HG03060 (cell line): Measurements from ENCODE around the gene PLA2G5.
"Not testable (repeated sequence)": the region's sequence is repeated elsewhere in the genome, so short reads cannot be mapped to it uniquely, and the experiment has no call there.

Experiments
- ATAC-seq: cut with Tn5 transposase; IDR thresholded peaks from one replicate; pipeline ENCODE4 v1.9.1; 2021; ENCODE audit warnings: low read depth, moderate number of reproducible peaks; ENCODE audit not compliant: unreplicated experiment

PLA2G5 gene

DNA sequence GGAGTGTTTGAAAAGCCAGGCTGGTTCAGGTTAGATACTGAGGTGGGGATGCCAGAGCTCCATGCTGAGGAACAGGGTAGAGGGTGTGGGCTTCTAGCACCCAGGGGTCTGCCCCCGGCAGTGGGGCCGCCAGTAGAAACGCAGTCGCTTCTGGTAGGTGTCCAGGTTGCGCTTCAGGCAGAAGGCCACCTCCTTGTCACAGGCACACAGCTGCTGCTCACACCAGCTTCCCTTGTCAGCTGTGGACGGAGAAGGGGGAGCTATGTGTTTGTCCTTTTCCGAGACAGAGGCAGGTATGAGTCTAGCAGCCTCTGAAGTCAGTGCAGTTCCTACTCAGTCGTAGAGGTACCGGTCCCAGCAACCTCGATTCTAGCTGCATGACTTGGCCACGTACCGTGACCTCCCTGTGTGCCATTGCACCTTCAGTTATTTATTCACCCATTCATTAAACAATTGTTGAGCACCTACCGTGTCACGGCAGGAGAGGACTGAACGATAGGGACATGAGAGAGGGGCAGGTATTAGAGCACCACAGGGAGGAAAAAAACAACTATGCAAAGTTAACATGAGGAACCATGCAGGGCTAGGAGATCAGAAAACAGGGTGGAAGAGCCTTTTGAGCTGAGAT is 44.1 kb downstream of the PLA2G5 start:
- ATAC-seq: no peak

DNA sequence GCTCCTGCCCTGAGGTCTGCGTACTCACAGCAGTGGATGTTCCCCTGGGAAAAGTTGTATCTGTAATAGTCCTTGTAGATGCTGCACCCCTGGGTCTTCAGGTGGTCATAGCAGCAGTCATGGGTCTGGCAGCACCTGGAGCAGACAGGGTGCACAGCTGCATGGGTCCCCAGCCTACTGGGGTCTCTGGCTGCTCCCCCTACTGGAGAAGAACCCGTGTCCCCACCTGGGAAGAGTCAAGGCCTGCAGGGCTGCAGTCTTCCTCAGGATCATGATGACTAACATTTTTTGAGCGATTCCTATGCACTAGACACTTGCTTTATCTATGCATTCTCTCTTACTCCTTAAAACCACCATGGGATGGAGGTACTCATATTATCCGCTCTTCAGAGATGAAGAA is 45.5 kb downstream of the PLA2G5 start:
- ATAC-seq: no peak

- no peak for ATAC-seq
Observed at GRCh38 chr1:20115916-20116315, 45.9 kb downstream of the PLA2G5 start.

- ATAC-seq: no peak
Observed at GRCh38 chr1:20117236-20117635, 47.2 kb downstream of the PLA2G5 start.

- no peak for ATAC-seq
Observed at GRCh38 chr1:20119347-20119746, 49.4 kb downstream of the PLA2G5 start, which contains the start of gene PLA2G2D. Gene PLA2G2D, minus strand, starts transcription at chr1:20119536. Its CDS starts 38 bp downstream, at chr1:20119498.

GRCh38 chr1:20120796-20121195 is 50.8 kb downstream of the PLA2G5 start:
- no peak for ATAC-seq

DNA sequence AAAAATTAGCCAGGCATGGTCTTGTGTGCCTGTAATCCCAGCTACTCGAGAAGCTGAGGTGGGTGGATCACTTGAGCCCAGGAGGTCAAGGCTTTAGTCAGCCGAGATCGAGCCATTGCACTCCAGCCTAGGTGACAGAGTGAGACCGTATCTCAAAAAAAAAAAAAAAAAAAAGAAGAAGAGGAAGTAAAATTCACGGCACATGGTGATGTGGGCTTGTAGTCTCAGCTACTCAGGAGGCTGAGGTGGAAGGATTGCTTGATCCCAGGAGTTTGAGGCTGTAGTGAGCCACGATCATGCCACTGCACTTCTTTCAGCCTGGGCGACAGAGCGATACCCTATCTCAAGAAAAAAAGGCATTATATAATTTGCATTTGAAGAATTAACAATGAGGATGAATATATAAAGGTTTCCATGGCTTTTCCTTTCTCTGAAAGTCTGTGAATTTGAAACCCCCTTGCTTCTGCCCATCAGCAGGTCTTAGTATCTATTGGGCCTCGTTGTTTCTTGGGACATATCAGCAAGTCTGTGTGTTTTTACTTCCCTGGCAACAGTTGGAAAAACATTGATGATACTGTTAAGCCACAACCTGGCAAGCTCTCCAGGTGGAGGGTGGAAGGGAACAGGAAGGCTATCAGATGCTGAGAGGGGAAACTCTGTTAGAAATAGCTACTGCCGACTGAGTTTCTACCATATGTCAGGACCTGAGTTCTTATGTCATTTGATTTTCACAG is 53.9 kb downstream of the PLA2G5 start:
- ATAC-seq: no peak

DNA sequence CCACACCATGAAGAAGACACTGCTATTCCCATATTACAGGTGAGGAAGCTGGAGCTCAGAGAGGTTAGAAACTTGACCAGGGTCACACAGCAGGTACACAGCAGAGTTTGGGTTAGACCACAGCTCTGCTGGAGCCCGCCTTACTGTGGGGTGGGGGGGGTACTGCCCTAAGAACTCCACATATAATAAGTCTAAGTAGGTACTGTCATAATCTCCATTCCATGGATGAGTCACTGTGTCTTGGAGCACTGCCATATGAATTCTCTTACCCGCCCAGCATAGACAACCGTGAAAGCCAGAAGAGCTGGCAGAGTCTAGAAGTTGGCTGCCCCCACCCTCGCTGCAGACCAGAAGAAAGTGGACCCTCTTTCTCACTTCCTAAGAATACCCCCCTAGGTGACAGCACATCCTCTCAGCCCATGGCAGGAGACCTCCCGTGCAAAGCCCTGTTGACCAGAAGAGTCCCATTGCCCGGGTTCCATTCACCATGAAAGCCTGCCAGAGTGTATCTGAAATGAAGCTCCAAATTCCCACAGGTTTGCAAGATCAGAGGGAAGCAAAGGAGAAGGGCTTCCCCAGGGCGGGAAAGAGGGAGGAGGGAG is 54.6 kb downstream of the PLA2G5 start:
- ATAC-seq: no peak

- ATAC-seq: no peak
Observed at GRCh38 chr1:20125100-20125499, 55.1 kb downstream of the PLA2G5 start.

GRCh38 chr1:20126041-20126805 is 56.2 kb downstream of the PLA2G5 start:
- ATAC-seq: no peak

GRCh38 chr1:20126806-20127440 is 56.9 kb downstream of the PLA2G5 start:
- ATAC-seq: no peak

DNA sequence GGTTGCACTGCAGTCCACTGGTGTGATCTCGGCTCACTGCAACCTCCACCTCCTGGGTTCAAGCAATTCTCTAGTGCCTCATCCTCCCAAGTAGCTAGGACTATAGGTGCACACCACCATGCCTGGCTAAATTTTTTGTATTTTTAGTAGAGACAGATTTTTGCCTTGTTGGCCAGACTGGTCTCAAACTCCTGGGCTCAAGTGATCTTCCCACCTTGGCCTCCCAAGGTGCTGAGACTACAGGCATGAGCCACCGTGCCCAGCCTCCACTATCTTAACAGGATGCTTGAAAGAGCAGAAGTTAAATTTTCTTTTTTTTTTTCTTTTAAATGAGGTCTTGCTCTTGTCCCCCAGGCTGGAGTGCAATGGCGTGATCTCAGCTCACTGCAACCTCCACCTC is 60.5 kb downstream of the PLA2G5 start:
- not testable (repeated sequence) for ATAC-seq

- no peak for ATAC-seq
Observed at GRCh38 chr1:20134995-20135394, 65.0 kb downstream of the PLA2G5 start.

DNA sequence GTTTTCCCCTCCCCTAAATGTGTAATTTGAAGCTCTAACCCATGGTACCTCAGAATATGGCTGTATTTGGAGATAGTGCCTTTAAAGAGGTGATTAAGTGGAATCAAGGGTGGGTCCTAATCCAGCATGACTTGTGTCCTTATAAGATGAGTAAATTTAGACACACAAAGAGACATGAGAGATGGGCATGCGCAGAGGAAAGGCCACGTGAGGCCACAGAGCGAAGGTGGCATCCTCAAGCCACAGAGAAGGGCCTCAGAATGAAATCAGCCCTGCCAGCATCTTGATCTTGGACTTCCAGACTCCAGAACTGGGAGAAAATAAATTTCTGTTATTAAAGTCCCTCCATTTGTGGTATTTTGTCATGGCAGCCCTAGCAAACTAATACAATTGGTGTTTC is 66.3 kb downstream of the PLA2G5 start:
- ATAC-seq: no peak

DNA sequence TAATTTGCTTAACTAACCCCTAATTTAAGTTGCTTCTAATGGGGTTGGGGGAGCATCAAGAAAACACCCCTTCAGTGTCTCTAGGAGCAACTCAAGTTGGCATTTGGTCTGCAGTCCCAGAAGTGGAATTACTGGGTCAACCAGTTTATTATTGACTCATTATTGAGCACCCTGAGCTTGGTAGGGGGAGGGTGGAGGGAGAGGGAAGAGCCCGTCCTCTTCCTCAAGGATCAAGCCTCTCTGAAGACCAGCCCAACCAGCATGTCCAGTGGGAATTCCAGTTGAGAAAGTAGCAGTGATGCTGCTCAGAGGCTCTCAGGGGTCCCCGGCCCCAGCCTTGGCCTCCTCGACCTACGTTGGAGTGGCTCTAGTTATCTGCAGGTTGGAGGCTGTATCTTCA is 67.1 kb downstream of the PLA2G5 start:
- ATAC-seq: no peak

DNA sequence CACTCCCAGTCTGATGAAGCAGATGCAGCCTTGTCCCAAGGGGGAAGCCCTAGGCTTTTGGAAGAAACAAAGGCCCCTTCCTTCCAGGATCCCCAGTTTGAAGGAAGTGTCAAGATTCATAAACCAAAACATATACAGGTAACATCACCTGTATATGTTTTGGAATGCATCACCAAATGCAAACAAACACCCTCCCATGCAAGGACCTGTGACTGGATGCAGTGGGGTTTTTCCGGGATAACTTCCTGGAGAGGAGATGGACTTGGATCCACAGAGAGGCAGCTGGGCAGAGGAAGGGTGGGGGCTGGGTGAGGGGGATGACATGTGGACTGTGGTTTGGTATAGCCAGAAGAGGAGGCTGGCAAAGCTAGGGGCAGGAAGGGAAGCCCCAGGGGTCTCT is 67.6 kb downstream of the PLA2G5 start:
- no peak for ATAC-seq

DNA sequence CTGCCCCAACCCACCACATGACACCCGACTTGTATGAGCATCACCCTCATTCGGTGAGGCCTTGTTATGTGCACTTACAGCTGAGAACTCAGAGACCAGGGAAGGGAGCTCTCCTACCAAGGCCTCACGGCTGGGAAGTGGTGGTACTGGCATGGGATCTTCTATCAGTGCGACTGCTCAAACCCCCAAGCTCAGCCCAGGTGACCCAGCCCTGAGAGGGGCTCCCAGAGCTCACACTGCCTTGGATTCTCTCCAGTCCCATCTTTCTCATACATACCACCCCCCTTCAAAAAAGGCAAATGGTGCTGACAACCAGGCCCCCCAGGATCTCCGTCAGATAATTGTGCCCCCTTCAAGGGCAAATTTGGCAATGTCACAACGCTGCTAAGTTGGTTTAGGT is 68.4 kb downstream of the PLA2G5 start:
- no peak for ATAC-seq

DNA sequence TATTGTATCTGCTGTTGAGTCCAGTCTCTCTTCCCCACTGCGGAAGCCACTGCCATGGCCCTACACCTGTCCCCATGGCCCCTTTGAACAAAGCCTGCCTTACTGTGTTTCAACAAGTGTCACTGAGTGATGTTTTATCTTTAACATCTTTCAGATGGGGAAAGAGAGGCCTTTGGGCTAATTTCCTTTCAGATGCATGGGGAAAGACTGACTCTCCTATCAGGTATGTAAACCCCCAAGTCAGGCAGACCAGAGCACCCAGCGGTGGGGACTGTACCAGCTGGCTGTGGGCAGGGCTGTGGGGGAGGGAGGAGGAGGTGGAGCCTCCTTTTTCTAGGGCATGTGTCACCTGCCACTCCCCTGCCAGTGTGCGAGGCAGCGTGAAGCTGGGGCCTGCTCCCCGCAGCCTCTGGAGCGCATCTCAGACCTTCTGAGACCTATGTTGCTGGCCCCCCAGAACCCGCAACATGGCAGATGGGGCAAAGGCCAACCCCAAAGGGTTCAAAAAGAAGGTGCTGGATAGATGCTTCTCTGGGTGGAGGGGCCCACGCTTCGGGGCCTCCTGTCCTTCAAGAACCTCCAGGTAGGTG is 69.1 kb downstream of the PLA2G5 start, which contains the start of gene PLA2G2F:
PLA2G2F (plus strand) TSS at position 363 of the 590 bp plus-strand sequence; CDS start at position 468, 105 bp downstream.
- no peak for ATAC-seq

DNA sequence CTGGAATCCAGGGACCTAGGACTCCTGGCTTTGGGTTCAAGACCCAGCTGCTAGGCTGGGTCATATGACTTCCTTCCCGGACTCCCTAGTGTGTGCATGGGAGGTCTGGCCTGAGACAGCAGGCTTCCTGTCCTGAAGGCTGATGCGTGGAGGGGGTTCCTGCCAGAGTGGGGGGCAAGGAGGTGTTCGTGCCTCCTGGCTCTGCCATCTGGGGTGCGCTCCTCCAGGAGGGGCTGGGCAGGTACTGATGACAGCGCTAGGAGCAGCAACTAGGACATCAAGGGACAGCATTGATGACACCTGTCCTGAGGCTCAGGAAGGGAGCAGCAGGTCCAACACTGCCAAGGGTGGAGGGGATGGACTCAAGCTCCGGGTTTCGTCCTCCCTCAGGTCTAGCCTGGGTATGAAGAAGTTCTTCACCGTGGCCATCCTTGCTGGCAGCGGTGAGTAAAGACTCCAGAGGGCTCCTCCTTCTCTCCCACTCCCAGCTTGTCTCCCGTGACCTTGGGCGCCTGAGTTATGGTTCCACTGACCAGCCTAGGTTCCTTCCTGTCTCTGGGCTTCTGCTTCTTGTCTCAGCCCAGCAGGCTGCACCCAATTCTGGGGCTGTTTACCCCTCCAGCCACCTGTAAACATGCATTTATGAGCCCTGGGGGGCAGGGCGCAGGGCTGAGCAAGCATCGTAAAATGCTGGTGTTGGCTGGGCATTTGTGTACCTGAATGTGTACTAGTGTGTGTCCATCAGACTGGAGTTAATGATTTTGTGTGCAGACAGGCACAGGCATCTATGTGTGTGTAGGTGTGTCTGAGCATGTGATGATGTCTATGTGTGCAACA is 70.0 kb downstream of the PLA2G5 start:
- ATAC-seq: no peak
